HFF-Myc (cell line): ENCODE results near the gene POLD1.

Source experiments
- DNase-seq: peaks from one replicate; pipeline ENCODE4 v3.0.0-alpha.2; 2011; ENCODE audit warnings: low read depth; ENCODE audit errors: extremely low read depth
- H3K4me3 ChIP-seq: replicated peaks from 2 replicates; pipeline ENCODE4 v1.5.1; 2011; ENCODE audit warnings: low read depth, mild to moderate bottlenecking, control low read depth, low read length
- TF ChIP-seq, protein P1 (sequence below): IDR thresholded peaks from 2 replicates; pipeline ENCODE4 v1.5.1; 2012; ENCODE audit warnings: mild to moderate bottlenecking, low read depth, low read length, control low read depth; ENCODE audit errors: missing control alignments

The POLD1 gene

GRCh38 chr19:50419022-50419579, 35.0 kb downstream of the POLD1 start:
- DNase-seq = no peak
- H3K4me3 ChIP-seq = no peak overlapping the region
- TF ChIP-seq, protein P1, sequence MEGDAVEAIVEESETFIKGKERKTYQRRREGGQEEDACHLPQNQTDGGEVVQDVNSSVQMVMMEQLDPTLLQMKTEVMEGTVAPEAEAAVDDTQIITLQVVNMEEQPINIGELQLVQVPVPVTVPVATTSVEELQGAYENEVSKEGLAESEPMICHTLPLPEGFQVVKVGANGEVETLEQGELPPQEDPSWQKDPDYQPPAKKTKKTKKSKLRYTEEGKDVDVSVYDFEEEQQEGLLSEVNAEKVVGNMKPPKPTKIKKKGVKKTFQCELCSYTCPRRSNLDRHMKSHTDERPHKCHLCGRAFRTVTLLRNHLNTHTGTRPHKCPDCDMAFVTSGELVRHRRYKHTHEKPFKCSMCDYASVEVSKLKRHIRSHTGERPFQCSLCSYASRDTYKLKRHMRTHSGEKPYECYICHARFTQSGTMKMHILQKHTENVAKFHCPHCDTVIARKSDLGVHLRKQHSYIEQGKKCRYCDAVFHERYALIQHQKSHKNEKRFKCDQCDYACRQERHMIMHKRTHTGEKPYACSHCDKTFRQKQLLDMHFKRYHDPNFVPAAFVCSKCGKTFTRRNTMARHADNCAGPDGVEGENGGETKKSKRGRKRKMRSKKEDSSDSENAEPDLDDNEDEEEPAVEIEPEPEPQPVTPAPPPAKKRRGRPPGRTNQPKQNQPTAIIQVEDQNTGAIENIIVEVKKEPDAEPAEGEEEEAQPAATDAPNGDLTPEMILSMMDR = no peak

DNA sequence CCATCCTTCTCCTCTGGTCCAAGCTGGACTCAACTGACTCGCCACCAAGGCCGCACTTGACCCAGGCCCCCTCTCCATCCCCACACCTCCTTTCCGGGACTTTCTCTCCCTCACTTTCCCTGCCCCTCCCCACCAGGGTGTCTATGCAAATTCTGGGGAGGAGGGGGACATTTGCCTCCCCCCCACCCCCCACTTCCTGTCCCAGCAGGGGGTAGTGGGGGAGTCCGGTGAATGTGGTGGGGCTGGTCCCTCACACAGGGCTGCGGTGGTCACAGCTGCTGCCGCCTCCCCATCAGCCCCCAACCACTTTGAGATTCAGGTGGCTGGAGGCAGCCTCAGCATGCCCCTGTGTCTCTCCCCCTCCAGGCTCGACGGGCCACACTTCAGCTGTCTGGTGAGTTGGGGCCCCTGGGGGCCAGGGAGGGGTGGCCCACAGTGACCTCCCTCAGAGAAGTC, 35.5 kb downstream of the POLD1 start:
- DNase-seq = no peak
- TF ChIP-seq, protein P1 = no peak
- no peak overlapping the region for H3K4me3 ChIP-seq

DNA sequence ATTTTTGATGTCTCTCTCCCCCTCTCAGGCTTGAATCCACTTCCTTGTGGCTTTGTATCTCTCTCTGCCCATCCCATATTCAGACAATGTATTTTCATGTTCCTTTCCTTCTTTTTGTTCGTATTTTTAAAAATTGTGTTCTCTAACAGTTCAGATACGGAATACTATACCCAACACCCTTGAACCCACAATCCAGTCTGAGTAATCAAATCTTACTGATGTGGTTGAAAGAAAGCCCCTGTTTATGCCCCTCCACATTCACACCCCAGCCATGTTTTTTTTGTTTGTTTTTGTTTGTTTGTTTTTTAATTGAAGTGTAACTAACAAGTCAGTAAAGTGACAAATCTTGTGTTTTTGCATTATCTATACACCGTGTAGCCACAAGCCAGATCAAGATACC, 36.0 kb downstream of the POLD1 start:
- TF ChIP-seq, protein P1 = no peak
- H3K4me3 ChIP-seq = no peak overlapping the region
- DNase-seq = no peak

- no peak for DNase-seq
- TF ChIP-seq, protein P1 = no peak
- H3K4me3 ChIP-seq = no peak overlapping the region
Measured at GRCh38 chr19:50420808-50421207, 36.7 kb downstream of the POLD1 start.

DNA sequence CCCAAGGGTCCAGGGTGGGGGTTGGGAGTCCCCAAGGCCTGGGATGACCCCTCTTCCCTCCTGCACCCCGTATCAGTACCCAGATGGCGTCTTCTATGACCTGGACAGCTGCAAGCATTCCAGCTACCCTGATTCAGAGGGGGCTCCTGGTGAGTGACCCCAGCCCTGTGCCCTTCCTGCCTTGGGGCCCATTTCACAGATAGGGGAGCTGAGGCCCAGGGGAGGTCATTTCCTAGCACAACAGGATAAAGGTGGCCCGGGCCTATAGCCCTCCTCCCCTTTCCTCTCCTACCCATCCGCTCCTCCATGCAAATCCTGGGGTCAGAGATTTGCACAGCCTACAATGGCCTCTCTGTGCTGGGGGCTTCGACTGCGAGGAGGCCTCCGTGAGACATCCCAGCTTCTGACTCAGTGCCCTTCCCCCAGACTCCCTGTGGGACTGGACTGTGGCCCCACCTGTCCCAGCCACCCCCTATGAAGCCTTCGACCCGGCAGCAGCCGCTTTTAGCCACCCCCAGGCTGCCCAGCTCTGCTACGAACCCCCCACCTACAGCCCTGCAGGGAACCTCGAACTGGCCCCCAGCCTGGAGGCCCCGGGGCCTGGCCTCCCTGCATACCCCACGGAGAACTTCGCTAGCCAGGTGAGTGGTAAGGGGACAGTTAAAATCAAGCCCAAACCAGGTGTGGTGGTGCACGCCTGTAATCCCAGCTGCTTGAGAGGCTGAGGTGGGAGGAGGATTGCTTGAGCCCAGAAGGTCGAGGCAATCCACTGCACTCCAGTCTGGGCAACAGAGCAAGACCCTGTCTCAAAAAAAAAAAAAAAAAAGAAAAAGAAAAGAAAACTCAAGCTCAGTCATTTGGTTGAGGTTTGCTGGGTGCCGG, 38.5 kb downstream of the POLD1 start:
- H3K4me3 ChIP-seq = no peak overlapping the region
- DNase-seq = no peak
- TF ChIP-seq, protein P1 = no peak

DNA sequence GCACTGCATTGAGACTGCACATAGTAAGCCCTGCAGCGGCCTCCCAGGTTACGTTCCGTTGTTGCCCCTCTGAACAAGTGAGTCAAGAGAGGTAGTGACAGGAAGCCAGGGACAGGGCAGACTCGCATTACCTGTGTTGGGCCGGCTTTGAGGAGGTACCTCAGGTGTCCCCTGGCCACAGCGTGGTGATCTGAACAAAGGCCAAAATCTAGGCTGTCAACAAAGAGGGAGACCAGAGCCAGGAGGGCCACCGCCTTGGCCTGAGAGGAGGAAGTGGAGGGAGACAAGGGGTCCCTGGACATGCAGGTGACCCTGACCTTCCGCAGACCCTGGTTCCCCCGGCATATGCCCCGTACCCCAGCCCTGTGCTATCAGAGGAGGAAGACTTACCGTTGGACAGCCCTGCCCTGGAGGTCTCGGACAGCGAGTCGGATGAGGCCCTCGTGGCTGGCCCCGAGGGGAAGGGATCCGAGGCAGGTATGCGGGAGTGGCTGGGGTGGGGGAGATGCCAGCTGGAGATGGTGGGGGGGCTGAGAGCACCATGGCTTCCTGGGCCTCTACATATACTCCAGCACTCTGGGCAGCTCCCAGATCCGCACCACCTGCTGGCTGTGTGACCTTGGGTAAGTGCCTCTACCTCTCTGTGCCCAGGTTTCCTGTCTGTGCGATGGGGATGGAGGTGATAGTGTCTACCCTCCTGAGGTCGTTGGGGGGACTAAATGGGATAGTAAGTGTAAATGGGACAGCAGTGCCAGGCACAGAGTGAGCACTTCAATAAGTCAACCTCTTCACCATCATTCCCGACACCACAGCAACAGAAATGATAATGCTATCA, 39.3 kb downstream of the POLD1 start:
- no peak for DNase-seq
- no peak overlapping the region for H3K4me3 ChIP-seq
- TF ChIP-seq, protein P1 = no peak
